ENCODE results near the gene NEK11. TPM values are rescaled to one million over a fixed set of nuclear protein-coding genes. Genes with fewer than 3 reads are reported as not detected.

NEK11 gene
- total and polyA plus RNA-seq, 11 donors: 0.38 to 4.3 (median 2.1) TPM

DNA sequence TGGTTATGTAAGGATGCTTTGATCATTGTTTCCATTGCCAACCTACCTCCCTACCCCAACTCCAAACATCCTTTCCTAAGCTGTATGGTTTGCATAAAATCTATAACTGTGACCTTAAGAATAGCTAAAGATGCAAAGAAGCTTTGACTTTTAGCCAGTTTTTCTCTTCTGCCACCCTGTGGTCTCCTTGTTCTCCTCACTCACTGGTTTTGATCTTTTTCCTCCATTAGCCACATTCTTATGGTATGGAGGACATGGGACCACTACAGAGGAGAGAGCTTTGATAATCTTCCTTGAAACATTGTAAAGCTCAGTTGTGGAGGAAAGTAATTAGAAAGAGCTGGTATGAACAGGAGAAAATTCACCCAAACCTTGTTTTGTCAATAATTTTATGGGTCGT lies 115.9 kb downstream of the NEK11 start:
- ATAC-seq: no peak
- Histone ChIP-seq H3K4me1 (no peaks in the 10 kb centered on the region), H3K36me3 (no peaks in the 10 kb centered on the region), H3K27ac (no peak overlapping the region), H3K4me3 (no peak overlapping the region), H3K9me3 (peaks cover 0 to 3% (median 0%) of the 10 kb centered on the region in 12 donors), H3K27me3 (no peaks in the 10 kb centered on the region)
- WGBS, 4 donors: 96 to 97% (median 96%) methylated on average over 1 of the region's 1 CpG
- DNase-seq: no peak
- intact Hi-C loops (cut with DNase I): no loop called here
- TF ChIP-seq, protein P1, sequence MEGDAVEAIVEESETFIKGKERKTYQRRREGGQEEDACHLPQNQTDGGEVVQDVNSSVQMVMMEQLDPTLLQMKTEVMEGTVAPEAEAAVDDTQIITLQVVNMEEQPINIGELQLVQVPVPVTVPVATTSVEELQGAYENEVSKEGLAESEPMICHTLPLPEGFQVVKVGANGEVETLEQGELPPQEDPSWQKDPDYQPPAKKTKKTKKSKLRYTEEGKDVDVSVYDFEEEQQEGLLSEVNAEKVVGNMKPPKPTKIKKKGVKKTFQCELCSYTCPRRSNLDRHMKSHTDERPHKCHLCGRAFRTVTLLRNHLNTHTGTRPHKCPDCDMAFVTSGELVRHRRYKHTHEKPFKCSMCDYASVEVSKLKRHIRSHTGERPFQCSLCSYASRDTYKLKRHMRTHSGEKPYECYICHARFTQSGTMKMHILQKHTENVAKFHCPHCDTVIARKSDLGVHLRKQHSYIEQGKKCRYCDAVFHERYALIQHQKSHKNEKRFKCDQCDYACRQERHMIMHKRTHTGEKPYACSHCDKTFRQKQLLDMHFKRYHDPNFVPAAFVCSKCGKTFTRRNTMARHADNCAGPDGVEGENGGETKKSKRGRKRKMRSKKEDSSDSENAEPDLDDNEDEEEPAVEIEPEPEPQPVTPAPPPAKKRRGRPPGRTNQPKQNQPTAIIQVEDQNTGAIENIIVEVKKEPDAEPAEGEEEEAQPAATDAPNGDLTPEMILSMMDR (IDR thresholded peaks at IDR 0.05): peak in 1 of 12 donors; percentile 19
- no peak for TF ChIP-seq POLR2A (IDR thresholded peaks at IDR 0.05)

- Histone ChIP-seq H3K27ac (no peak overlapping the region), H3K27me3 (no peaks in the 10 kb centered on the region), H3K4me1 (no peaks in the 10 kb centered on the region), H3K4me3 (no peak overlapping the region), H3K9me3 (peaks cover 0 to 3% (median 0%) of the 10 kb centered on the region in 12 donors), H3K36me3 (no peaks in the 10 kb centered on the region)
- WGBS, 4 donors: 93 to 98% (median 96%) methylated on average over 1 of the region's 1 CpG
- no peak for TF ChIP-seq POLR2A (IDR thresholded peaks at IDR 0.05)
- TF ChIP-seq, protein P1 (IDR thresholded peaks at IDR 0.05): no peak
- intact Hi-C loops (cut with DNase I): no loop called here
- DNase-seq (no peak), ATAC-seq (no peak)
Observed at GRCh38 chr3:131143802-131144201, 117.1 kb downstream of the NEK11 start.

GRCh38 chr3:131147534-131147933 lies 120.9 kb downstream of the NEK11 start:
- ATAC-seq (no peak), DNase-seq (no peak)
- Histone ChIP-seq H3K4me1 (no peaks in the 10 kb centered on the region), H3K4me3 (no peak overlapping the region), H3K27ac (no peak overlapping the region), H3K36me3 (no peaks in the 10 kb centered on the region), H3K9me3 (peaks cover 0 to 5% (median 0%) of the 10 kb centered on the region in 12 donors), H3K27me3 (no peaks in the 10 kb centered on the region)
- 88 to 90% (median 89%) methylated on average over 3 of the region's 3 CpGs for WGBS, 4 donors
- intact Hi-C loops (cut with DNase I): no loop called here
- no peak for TF ChIP-seq POLR2A (IDR thresholded peaks at IDR 0.05)
- TF ChIP-seq, protein P1 (IDR thresholded peaks at IDR 0.05): no peak

DNA sequence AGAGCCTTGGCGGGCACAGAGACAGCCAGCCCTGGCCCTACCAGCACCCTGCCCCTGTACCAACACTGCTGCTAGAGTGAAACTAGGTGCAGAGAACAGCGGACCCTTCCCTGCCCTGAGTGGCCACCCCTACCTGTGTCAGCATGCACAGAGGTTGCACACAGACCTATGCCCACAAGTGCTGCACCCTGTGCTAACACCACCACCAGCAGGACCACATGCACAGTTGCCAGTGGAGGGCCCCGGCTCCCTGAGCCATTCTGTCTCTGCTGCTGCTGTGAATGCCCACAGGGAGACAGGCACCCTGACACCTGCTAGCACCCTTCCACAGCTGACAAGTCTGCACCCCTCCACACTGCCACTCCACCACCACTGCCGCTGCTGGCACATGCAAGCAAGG lies 131.8 kb downstream of the NEK11 start:
- no peak for TF ChIP-seq POLR2A (IDR thresholded peaks at IDR 0.05)
- TF ChIP-seq, protein P1 (IDR thresholded peaks at IDR 0.05): no peak
- ATAC-seq: peak in 1 of 4 donors; percentile 24

More for the DNA sequence above, 131.8 kb downstream of the NEK11 start:
- intact Hi-C loops (cut with DNase I): no loop called here
- Histone ChIP-seq H3K9me3 (no peaks in the 10 kb centered on the region), H3K4me1 (no peaks in the 10 kb centered on the region), H3K27me3 (no peaks in the 10 kb centered on the region), H3K4me3 (no peak overlapping the region), H3K27ac (no peak overlapping the region), H3K36me3 (no peaks in the 10 kb centered on the region)
- peak in 1 of 5 donors; percentile 42 for DNase-seq
- 88 to 100% (median 98%) methylated on average over 1 to 4 of the region's 4 CpGs for WGBS, 4 donors
